Activated CD8-positive, alpha-beta T cell treated with anti-CD3 and anti-CD28 coated beads for 36 hours (primary cell): ENCODE data around the gene PPP1R13B. TPM values are rescaled to one million over a fixed set of nuclear protein-coding genes. Genes with fewer than 3 reads are reported as not detected.

ENCODE experiments used
- ATAC-seq: fragments of 200-7000 bp; cut with Tn5 transposase; one replicate; pipeline ENCODE4 v1.10.0; 2021; ENCODE audit warnings: mild to moderate bottlenecking, moderate library complexity
- CTCF ChIA-PET: fragments of 350-600 bp; sonication (Branson Sonifier 250); formaldehyde crosslinking; loops from one replicate; lab custom pipeline; 2021; ENCODE audit warnings: antibody characterized with exemption; lab: Charles Lee
- POLR2A ChIA-PET: fragments of 350-600 bp; sonication (Branson Sonifier 250); formaldehyde crosslinking; loops from one replicate; lab custom pipeline; 2021; ENCODE audit warnings: antibody characterized with exemption; lab: Charles Lee
- DNase-seq: peaks from one replicate; pipeline ENCODE4 v3.0.0-alpha.2; 2020
- H3K27ac Mint-ChIP-seq: one replicate; pipeline ENCODE4 v1.8.0; 2021; ENCODE audit warnings: mild to moderate bottlenecking, mixed read lengths
- H3K27me3 Mint-ChIP-seq: one replicate; pipeline ENCODE4 v1.8.0; 2021; ENCODE audit warnings: mixed read lengths
- H3K36me3 Mint-ChIP-seq: one replicate; pipeline ENCODE4 v1.8.0; 2021; ENCODE audit warnings: low read depth, mixed read lengths
- H3K4me1 Mint-ChIP-seq: one replicate; pipeline ENCODE4 v1.8.0; 2021; ENCODE audit warnings: low read depth, mixed read lengths
- H3K4me3 Mint-ChIP-seq: one replicate; pipeline ENCODE4 v1.8.0; 2021; ENCODE audit warnings: mild to moderate bottlenecking, moderate library complexity, mixed read lengths
- H3K9me3 Mint-ChIP-seq: one replicate; pipeline ENCODE4 v1.8.0; 2021; ENCODE audit warnings: mixed read lengths
- CTCF ChIP-seq: fragments of 200-600 bp; IDR thresholded peaks from one replicate; pipeline ENCODE4 v1.8.0; 2022; ENCODE audit warnings: antibody characterized with exemption, mild to moderate bottlenecking
- intact Hi-C: fragments of 100-400 bp; cut with micrococcal nuclease; formaldehyde crosslinking; loops from one replicate; pipeline ENCODE4 v1.10.0; 2022
- total RNA-seq, 2 experiments: library from RNA; stranded (reverse); gene quantifications; one replicate each; pipeline ENCODE4 v1.2.3, GENCODE V29; 2021

PPP1R13B gene
- total RNA-seq, 2 experiments from 2014 or later: 11.9 to 14.5 TPM

GRCh38 chr14:103883263-103883523 lies 35.8 kb upstream of the PPP1R13B start:
- Mint-ChIP-seq H3K36me3 (no peaks in the 10 kb centered on the region), H3K9me3 (no peaks in the 10 kb centered on the region), H3K4me1 (peaks cover 19% of the 10 kb centered on the region), H3K27me3 (peaks cover 4% of the 10 kb centered on the region), H3K27ac (no peak overlapping the region), H3K4me3 (no peak overlapping the region)
- ATAC-seq: no peak
- ChIA-PET POLR2A (no interaction called here), CTCF (interaction anchor here (0.9 kb wide), 1 partner anchor 18 kb away, joined by 3 read pairs; no protein-coding TSS in a partner anchor)
- intact Hi-C loops: no loop called here
- no peak for DNase-seq
- no peak for TF ChIP-seq CTCF

DNA sequence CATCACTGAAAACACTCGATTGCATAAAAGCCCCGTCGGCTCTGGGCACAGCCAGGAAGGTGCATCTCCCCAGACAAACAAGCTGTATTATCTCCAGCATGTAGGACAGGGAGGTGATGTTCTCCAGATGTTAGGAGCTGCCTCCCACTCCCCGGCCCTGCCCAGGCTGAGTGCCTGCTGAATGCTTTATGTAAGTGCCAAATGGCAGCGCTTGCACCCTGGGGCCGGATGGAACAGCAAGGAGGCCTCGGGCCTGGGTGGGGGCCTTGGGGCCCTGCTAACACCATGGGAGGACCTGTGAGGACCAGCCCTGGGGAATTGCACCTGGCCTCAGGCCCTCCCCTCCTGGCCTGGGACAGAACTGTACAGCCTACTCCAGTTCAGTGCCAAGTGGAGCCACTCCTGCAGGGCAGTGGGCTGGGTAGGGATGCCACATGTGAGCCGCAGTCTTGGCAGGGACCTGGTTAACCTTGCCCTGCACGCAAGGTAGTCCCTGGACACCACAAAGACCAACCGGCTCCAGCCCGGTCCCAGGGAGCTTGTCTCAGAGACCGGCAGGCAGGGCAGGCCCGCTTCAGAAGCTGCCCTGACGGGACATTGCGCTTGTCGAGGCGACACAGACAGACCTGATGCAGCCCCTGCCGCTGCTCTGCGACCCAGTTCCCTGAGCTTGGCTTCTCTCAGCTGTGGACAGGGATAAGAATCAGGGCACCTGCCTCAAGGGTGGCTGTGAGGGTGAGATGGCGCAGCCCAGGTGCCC lies 35.3 kb upstream of the PPP1R13B start:
- Mint-ChIP-seq H3K4me3 (no peak overlapping the region), H3K27me3 (peaks cover 4% of the 10 kb centered on the region), H3K36me3 (no peaks in the 10 kb centered on the region), H3K4me1 (peaks cover 19% of the 10 kb centered on the region), H3K9me3 (no peaks in the 10 kb centered on the region), H3K27ac (no peak overlapping the region)
- TF ChIP-seq CTCF: no peak
- intact Hi-C loops: no loop called here
- CTCF ChIA-PET: interaction anchor here (1.2 kb wide), 2 partner anchors 18 to 28 kb away, joined by 3 to 5 read pairs; no protein-coding TSS in a partner anchor
- DNase-seq (no peak), ATAC-seq (no peak)
- POLR2A ChIA-PET: interaction anchor here (0.9 kb wide), 1 partner anchor 10 kb away, joined by 4 read pairs; no protein-coding TSS in a partner anchor

- TF ChIP-seq CTCF: no peak
- ChIA-PET POLR2A (interaction anchor here (0.9 kb wide), 1 partner anchor 9 kb away, joined by 4 read pairs; no protein-coding TSS in a partner anchor), CTCF (interaction anchor here (0.8 to 6.1 kb wide), 4 partner anchors 9 to 29 kb away, joined by 3 to 34 read pairs (median 4); no protein-coding TSS in a partner anchor)
- DNase-seq: no peak
- Mint-ChIP-seq H3K27me3 (peaks cover 4% of the 10 kb centered on the region), H3K36me3 (no peaks in the 10 kb centered on the region), H3K4me1 (peaks cover 19% of the 10 kb centered on the region), H3K4me3 (no peak overlapping the region), H3K9me3 (no peaks in the 10 kb centered on the region), H3K27ac (no peak overlapping the region)
- intact Hi-C loops: no loop called here
- ATAC-seq: no peak
These were observed 34.2 kb upstream of the PPP1R13B start for GRCh38 chr14:103881268-103882201.

- ChIA-PET CTCF (interaction anchor here (0.8 to 6.1 kb wide), 4 partner anchors 8 to 28 kb away, joined by 3 to 34 read pairs (median 3); no protein-coding TSS in a partner anchor), POLR2A (interaction anchor here (0.5 kb wide), 1 partner anchor 16 kb away, joined by 3 read pairs; no protein-coding TSS in a partner anchor)
- TF ChIP-seq CTCF: no peak
- Mint-ChIP-seq H3K9me3 (no peaks in the 10 kb centered on the region), H3K27me3 (peaks cover 4% of the 10 kb centered on the region), H3K4me1 (peaks cover 19% of the 10 kb centered on the region), H3K27ac (no peak overlapping the region), H3K4me3 (peak overlapping the region; percentile 24), H3K36me3 (no peaks in the 10 kb centered on the region)
- DNase-seq: peak; percentile 41
- intact Hi-C loops: no loop called here
- no peak for ATAC-seq
These were observed 33.2 kb upstream of the PPP1R13B start for GRCh38 chr14:103880348-103881267.
